Measurements from ENCODE around the gene IL3RA.
"Not testable (repeated sequence)": the region's sequence is repeated elsewhere in the genome, so short reads cannot be mapped to it uniquely, and the experiment has no call there.

IL3RA gene

DNA sequence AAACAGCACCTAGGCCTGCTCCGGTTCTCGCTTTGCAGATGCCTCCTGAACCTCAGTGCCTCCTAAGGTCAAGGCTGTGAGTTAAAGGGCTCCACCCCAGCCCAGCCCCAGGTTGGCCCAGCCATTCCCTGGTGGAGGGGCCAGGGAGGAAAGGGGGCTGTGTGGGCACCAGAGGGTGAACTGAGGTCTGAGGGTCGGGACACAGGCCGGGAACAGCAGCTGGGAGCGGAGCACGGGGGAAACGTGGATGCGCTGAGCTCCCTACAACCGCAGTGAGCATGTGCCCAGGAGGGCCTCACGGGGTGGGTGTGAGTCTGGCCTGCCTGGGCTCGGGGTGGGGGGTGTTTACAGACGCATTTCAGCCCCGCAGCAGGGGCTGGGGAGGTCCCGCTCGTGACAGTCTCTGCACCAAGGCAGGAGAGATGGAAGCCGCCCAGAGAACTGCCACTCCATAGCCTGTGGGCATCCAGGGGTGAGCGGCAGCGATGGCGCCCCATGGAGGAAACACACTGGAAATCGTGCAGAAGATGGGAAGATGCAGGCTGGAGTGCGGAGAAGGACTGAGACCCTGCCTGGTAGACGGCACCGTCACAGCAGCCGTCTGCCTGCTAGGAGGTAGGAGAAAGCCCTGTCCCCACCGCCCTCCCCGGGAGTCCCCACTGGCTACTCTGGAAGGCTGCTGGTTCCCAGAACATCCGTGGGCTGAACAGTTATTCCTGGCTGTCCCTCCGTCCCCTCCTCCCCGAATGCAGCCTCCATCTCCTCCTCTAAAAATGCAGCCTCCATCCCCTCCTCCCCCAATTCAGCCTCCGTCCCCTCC, 65.2 kb downstream of the IL3RA start:
- Histone ChIP-seq H3K27me3 (ENCODE audit: control insufficient read depth in 3 of 3, insufficient read depth in 3 of 3, low read depth in 1 of 3, low read length in 3 of 3) (no peaks in the 10 kb centered on the region), H3K9me3 (replicated peaks in 1 of 2; ENCODE audit: control insufficient read depth in 2 of 2, insufficient read depth in 1 of 2, low read depth in 1 of 2, low read length in 2 of 2) (peaks cover 4 to 7% of the 10 kb centered on the region in 2 donors), H3K79me1 (ENCODE audit: low read depth, low read length) (peaks cover 6% of the 10 kb centered on the region), H3K27ac (replicated peaks; ENCODE audit: low read length) (no peak overlapping the region), H2AK5ac (ENCODE audit: low read depth, low read length) (no peak overlapping the region), H3K4me1 (ENCODE audit: control insufficient read depth in 2 of 2, insufficient read depth in 1 of 2, low read depth in 1 of 2, low read length in 2 of 2) (no peaks in the 10 kb centered on the region), H4K91ac (ENCODE audit: low read depth, low read length, poor library complexity) (no peak overlapping the region), H3K23ac (ENCODE audit: low read depth, low read length, poor library complexity) (peak overlapping the region; percentile 81), H3K4me3 (ENCODE audit: low read length in 2 of 2) (no peak overlapping the region), H4K8ac (ENCODE audit: low read depth, low read length) (no peak overlapping the region), H3K9ac (ENCODE audit: low read depth, low read length, poor library complexity) (peak overlapping the region; percentile 21), H3K36me3 (replicated peaks in 1 of 2; ENCODE audit: control insufficient read depth in 2 of 2, insufficient read depth in 2 of 2, low read length in 2 of 2) (peaks cover 52 to 74% of the 10 kb centered on the region in 2 donors), H2BK5ac (ENCODE audit: low read length) (no peak overlapping the region), H3K14ac (ENCODE audit: low read length) (peak overlapping the region; percentile 1), H3K4me2 (ENCODE audit: insufficient read depth, low read length, poor library complexity, severe bottlenecking) (no peak overlapping the region), H2AFZ (ENCODE audit: low read length) (no peak overlapping the region), H2BK15ac (ENCODE audit: low read length) (peak overlapping the region; percentile 55), H2BK120ac (ENCODE audit: low read depth, low read length) (no peak overlapping the region), H3K4ac (ENCODE audit: low read length) (no peak overlapping the region), H3K18ac (ENCODE audit: low read length) (no peak overlapping the region), H2BK12ac (ENCODE audit: low read length) (no peak overlapping the region)
- no CpG with 5 or more reads among the region's 30 CpGs for WGBS, 2 donors (ENCODE audit: extremely low coverage in 2 of 2, insufficient read length in 2 of 2, insufficient replicate concordance in 1 of 2)
- no peak for DNase-seq (ENCODE audit: low spot score)

DNA sequence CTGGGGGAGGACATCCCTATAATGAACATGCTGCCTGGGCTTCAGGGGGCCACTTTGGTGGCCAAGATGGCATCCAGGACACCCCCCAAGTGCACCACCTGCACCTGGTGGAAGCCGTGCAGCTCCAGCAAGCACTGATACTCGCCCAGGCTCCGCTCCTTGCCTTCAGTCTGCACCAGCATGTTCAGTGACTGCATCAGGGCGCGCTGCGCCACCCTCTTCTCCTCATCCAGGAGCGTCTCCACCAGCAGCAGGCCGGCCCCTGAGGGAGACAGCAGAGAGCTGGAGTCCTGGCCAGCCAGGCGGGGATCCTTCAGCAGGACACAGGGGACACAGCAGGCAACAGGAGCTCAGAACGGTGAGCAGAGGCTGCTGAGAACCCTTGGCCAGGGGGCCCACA, 66.6 kb downstream of the IL3RA start:
- H3K79me1 ChIP-seq (ENCODE audit: low read depth, low read length) = peaks cover 6% of the 10 kb centered on the region
- H3K27me3 ChIP-seq (ENCODE audit: control insufficient read depth in 3 of 3, insufficient read depth in 3 of 3, low read depth in 1 of 3, low read length in 3 of 3) = no peaks in the 10 kb centered on the region
- no peak overlapping the region for H3K4me2 ChIP-seq (ENCODE audit: insufficient read depth, low read length, poor library complexity, severe bottlenecking)
- H2BK120ac ChIP-seq (ENCODE audit: low read depth, low read length) = no peak overlapping the region
- no peak overlapping the region for H3K23ac ChIP-seq (ENCODE audit: low read depth, low read length, poor library complexity)
- peaks cover 59 to 83% of the 10 kb centered on the region in 2 donors for H3K36me3 ChIP-seq (replicated peaks in 1 of 2; ENCODE audit: control insufficient read depth in 2 of 2, insufficient read depth in 2 of 2, low read length in 2 of 2)
- H2BK5ac ChIP-seq (ENCODE audit: low read length) = no peak overlapping the region
- peak overlapping the region; percentile 55 for H3K9ac ChIP-seq (ENCODE audit: low read depth, low read length, poor library complexity)
- H2BK12ac ChIP-seq (ENCODE audit: low read length) = no peak overlapping the region
- peaks cover 4 to 7% of the 10 kb centered on the region in 2 donors for H3K9me3 ChIP-seq (replicated peaks in 1 of 2; ENCODE audit: control insufficient read depth in 2 of 2, insufficient read depth in 1 of 2, low read depth in 1 of 2, low read length in 2 of 2)
- WGBS, 2 donors (ENCODE audit: extremely low coverage in 2 of 2, insufficient read length in 2 of 2, insufficient replicate concordance in 1 of 2) = no CpG with 5 or more reads among the region's 10 CpGs
- no peak overlapping the region for H3K27ac ChIP-seq (replicated peaks; ENCODE audit: low read length)
- no peak overlapping the region for H2AFZ ChIP-seq (ENCODE audit: low read length)
- no peak overlapping the region for H3K4ac ChIP-seq (ENCODE audit: low read length)
- H3K18ac ChIP-seq (ENCODE audit: low read length) = no peak overlapping the region
- no peak overlapping the region for H4K8ac ChIP-seq (ENCODE audit: low read depth, low read length)
- no peak overlapping the region for H3K4me3 ChIP-seq (ENCODE audit: low read length in 2 of 2)
- DNase-seq (ENCODE audit: low spot score) = no peak
- peak overlapping the region; percentile 56 for H3K14ac ChIP-seq (ENCODE audit: low read length)
- no peak overlapping the region for H2AK5ac ChIP-seq (ENCODE audit: low read depth, low read length)
- H2BK15ac ChIP-seq (ENCODE audit: low read length) = no peak overlapping the region
- no peak overlapping the region for H4K91ac ChIP-seq (ENCODE audit: low read depth, low read length, poor library complexity)
- H3K4me1 ChIP-seq (ENCODE audit: control insufficient read depth in 2 of 2, insufficient read depth in 1 of 2, low read depth in 1 of 2, low read length in 2 of 2) = no peaks in the 10 kb centered on the region

DNA sequence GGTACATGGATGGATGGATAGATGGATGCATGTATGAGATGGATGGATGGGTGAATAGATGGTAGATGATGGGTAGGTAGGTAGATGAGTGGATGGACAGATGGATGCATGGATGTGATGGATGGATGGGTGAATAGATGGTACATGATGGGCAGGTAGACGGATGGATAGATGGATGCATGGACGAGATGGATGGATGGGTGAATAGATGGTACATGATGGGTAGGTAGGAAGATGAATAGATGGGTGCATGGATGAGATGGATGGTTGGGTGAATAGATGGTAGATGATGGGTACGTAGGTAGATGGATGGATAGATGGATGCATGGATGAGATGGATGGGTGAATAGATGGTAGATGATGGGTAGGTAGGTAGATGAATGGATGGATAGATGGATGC, 67.3 kb downstream of the IL3RA start:
- not testable (repeated sequence) for H3K27me3 ChIP-seq (ENCODE audit: control insufficient read depth in 3 of 3, insufficient read depth in 3 of 3, low read depth in 1 of 3, low read length in 3 of 3); H2BK12ac ChIP-seq (ENCODE audit: low read length); H3K4me2 ChIP-seq (ENCODE audit: insufficient read depth, low read length, poor library complexity, severe bottlenecking); H3K27ac ChIP-seq (replicated peaks; ENCODE audit: low read length); H3K4ac ChIP-seq (ENCODE audit: low read length); H3K14ac ChIP-seq (ENCODE audit: low read length); H3K18ac ChIP-seq (ENCODE audit: low read length); H2BK15ac ChIP-seq (ENCODE audit: low read length); H2BK5ac ChIP-seq (ENCODE audit: low read length); H3K23ac ChIP-seq (ENCODE audit: low read depth, low read length, poor library complexity); H3K79me1 ChIP-seq (ENCODE audit: low read depth, low read length); DNase-seq (ENCODE audit: low spot score); H3K4me1 ChIP-seq (ENCODE audit: control insufficient read depth in 2 of 2, insufficient read depth in 1 of 2, low read depth in 1 of 2, low read length in 2 of 2); H2BK120ac ChIP-seq (ENCODE audit: low read depth, low read length); H3K9me3 ChIP-seq (replicated peaks in 1 of 2; ENCODE audit: control insufficient read depth in 2 of 2, insufficient read depth in 1 of 2, low read depth in 1 of 2, low read length in 2 of 2); H2AK5ac ChIP-seq (ENCODE audit: low read depth, low read length); H4K8ac ChIP-seq (ENCODE audit: low read depth, low read length); H2AFZ ChIP-seq (ENCODE audit: low read length); H3K9ac ChIP-seq (ENCODE audit: low read depth, low read length, poor library complexity)
- Histone ChIP-seq H3K36me3 (replicated peaks in 1 of 2; ENCODE audit: control insufficient read depth in 2 of 2, insufficient read depth in 2 of 2, low read length in 2 of 2) (peaks cover 59 to 79% of the 10 kb centered on the region in 2 donors), H3K4me3 (ENCODE audit: low read length in 2 of 2) (peak overlapping the region in 1 of 2 donors; percentile 19), H4K91ac (ENCODE audit: low read depth, low read length, poor library complexity) (peak overlapping the region; percentile 6)
- WGBS, 2 donors (ENCODE audit: extremely low coverage in 2 of 2, insufficient read length in 2 of 2, insufficient replicate concordance in 1 of 2) = 100% methylated on average over 1 of the region's 3 CpGs

DNA sequence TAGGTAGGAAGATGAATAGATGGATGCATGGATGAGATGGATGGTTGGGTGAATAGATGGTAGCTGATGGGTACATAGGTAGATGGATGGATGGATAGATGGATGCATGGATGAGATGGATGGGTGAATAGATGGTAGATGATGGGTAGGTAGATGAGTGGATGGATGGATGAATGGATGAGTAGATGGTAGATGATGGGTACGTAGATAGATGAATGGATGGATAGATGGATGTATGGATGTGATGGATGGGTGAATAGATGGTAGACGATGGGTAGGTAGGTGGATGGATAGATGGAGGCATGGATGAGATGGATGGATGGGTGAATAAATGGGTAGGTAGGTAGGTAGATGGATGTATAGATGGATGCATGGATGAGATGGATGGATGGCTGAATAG, 69.2 kb downstream of the IL3RA start:
- not testable (repeated sequence) for H3K23ac ChIP-seq (ENCODE audit: low read depth, low read length, poor library complexity); H2AK5ac ChIP-seq (ENCODE audit: low read depth, low read length); H2BK12ac ChIP-seq (ENCODE audit: low read length); H3K14ac ChIP-seq (ENCODE audit: low read length); H3K27me3 ChIP-seq (ENCODE audit: control insufficient read depth in 3 of 3, insufficient read depth in 3 of 3, low read depth in 1 of 3, low read length in 3 of 3); H2AFZ ChIP-seq (ENCODE audit: low read length); H3K27ac ChIP-seq (replicated peaks; ENCODE audit: low read length); H3K4me1 ChIP-seq (ENCODE audit: control insufficient read depth in 2 of 2, insufficient read depth in 1 of 2, low read depth in 1 of 2, low read length in 2 of 2); DNase-seq (ENCODE audit: low spot score); H3K9ac ChIP-seq (ENCODE audit: low read depth, low read length, poor library complexity); H3K9me3 ChIP-seq (replicated peaks in 1 of 2; ENCODE audit: control insufficient read depth in 2 of 2, insufficient read depth in 1 of 2, low read depth in 1 of 2, low read length in 2 of 2); H2BK15ac ChIP-seq (ENCODE audit: low read length); H3K4me2 ChIP-seq (ENCODE audit: insufficient read depth, low read length, poor library complexity, severe bottlenecking); H3K79me1 ChIP-seq (ENCODE audit: low read depth, low read length); H4K91ac ChIP-seq (ENCODE audit: low read depth, low read length, poor library complexity); H3K4ac ChIP-seq (ENCODE audit: low read length); H3K4me3 ChIP-seq (ENCODE audit: low read length in 2 of 2); H2BK120ac ChIP-seq (ENCODE audit: low read depth, low read length); H2BK5ac ChIP-seq (ENCODE audit: low read length); H4K8ac ChIP-seq (ENCODE audit: low read depth, low read length); H3K18ac ChIP-seq (ENCODE audit: low read length)
- WGBS, 2 donors (ENCODE audit: extremely low coverage in 2 of 2, insufficient read length in 2 of 2, insufficient replicate concordance in 1 of 2) = 100% methylated on average over 2 of the region's 2 CpGs
- peaks cover 52 to 72% of the 10 kb centered on the region in 2 donors for H3K36me3 ChIP-seq (replicated peaks in 1 of 2; ENCODE audit: control insufficient read depth in 2 of 2, insufficient read depth in 2 of 2, low read length in 2 of 2)

Data from neuronal stem cell (in vitro differentiated cells).